B cell (primary cell): ENCODE measurements around the gene KIAA1217.

Experiments used
- EZH2 ChIP-seq: IDR thresholded peaks from 2 replicates; pipeline ENCODE4 v1.6.1; 2012; ENCODE audit warnings: borderline replicate concordance, low read depth, mild to moderate bottlenecking, moderate library complexity, low read length; ENCODE audit not compliant: insufficient read depth, poor library complexity, severe bottlenecking
- TF ChIP-seq, protein P1 (sequence below): fragments of 200-600 bp; IDR thresholded peaks from one replicate; pipeline ENCODE4 v1.8.0; 2022; ENCODE audit warnings: antibody characterized with exemption, mild to moderate bottlenecking

DNA sequence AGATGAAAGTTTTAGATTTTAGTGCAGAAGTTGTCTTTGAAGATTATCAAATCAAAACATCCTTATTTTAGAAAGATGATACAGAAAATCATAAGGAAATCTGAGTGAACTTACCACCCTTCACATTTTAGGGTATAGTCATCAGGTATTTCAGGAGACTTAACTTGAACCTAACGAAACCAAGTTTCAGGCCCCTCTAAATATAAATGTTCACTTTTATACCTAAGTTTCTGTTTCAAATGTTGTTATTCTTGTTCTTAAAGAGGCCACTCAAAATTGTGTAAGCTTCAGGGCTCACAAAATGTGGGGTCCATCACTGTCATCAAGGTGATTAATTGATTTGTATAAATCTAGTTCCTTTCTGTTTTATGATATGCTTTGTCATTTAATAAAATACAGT is 216.2 kb downstream of the KIAA1217 start:
- TF ChIP-seq, protein P1, sequence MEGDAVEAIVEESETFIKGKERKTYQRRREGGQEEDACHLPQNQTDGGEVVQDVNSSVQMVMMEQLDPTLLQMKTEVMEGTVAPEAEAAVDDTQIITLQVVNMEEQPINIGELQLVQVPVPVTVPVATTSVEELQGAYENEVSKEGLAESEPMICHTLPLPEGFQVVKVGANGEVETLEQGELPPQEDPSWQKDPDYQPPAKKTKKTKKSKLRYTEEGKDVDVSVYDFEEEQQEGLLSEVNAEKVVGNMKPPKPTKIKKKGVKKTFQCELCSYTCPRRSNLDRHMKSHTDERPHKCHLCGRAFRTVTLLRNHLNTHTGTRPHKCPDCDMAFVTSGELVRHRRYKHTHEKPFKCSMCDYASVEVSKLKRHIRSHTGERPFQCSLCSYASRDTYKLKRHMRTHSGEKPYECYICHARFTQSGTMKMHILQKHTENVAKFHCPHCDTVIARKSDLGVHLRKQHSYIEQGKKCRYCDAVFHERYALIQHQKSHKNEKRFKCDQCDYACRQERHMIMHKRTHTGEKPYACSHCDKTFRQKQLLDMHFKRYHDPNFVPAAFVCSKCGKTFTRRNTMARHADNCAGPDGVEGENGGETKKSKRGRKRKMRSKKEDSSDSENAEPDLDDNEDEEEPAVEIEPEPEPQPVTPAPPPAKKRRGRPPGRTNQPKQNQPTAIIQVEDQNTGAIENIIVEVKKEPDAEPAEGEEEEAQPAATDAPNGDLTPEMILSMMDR: no peak
- TF ChIP-seq EZH2: no peak
